ENCODE data around the gene NSD1.
A peak's percentile ranks its signal among the peaks of the same experiment; 100 is the strongest.

Gene NSD1

GRCh38 chr5:177306674-177307543 lies 173.3 kb downstream of the NSD1 start:
- DNase-seq = no peak

GRCh38 chr5:177307544-177308363 lies 174.2 kb downstream of the NSD1 start:
- DNase-seq = no peak

- no peak for DNase-seq
Observed at GRCh38 chr5:177308740-177309139, 175.2 kb downstream of the NSD1 start.

- peak in 18 of 58 donors; percentile 6 to 68 (median 42) for DNase-seq
Observed at GRCh38 chr5:177309351-177310191, 176.0 kb downstream of the NSD1 start.

GRCh38 chr5:177310332-177310731 lies 176.8 kb downstream of the NSD1 start:
- DNase-seq = no peak

DNA sequence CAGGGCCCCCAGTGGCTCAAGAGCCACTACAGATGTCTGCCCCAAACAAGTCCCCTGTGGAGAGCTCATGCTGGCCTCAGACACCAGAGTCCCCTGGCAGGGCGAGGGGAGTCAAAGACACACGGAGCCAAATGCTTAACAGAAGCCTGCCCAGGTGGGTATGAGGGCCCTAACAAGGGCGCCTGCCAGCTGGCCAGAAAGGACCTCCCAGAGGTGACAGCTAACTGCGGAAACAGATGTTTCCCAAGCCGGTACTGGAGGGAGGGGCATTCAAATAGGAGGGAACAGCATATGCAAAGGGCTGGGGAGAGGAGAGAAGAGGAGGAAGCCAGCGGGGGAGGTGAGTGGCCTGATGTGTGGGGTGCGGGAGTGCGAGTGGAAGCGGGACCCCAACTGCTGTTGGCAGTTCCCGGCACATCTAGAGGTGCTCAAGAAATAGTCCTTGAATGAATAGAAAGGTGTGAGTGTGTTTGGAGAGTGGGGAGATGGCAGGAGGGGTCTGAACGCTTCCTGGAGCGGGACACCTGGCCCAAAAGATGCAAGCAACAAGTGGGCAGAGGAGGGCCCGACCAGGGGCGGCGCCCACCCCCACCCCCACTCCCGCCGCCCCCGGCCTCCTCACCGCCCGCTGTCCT lies 177.3 kb downstream of the NSD1 start:
- DNase-seq = no peak

- no peak for DNase-seq
Observed at GRCh38 chr5:177311392-177311722, 177.8 kb downstream of the NSD1 start.

GRCh38 chr5:177311723-177312648 lies 178.4 kb downstream of the NSD1 start, which contains the start of gene MXD3:
Gene MXD3 (minus strand): TSS chr5:177311898. CDS start chr5:177311830, 68 bp downstream.
- peak in 57 of 58 donors; percentile 6 to 94 (median 85) for DNase-seq

- DNase-seq = no peak
Observed at GRCh38 chr5:177312649-177313181, 179.1 kb downstream of the NSD1 start.

DNA sequence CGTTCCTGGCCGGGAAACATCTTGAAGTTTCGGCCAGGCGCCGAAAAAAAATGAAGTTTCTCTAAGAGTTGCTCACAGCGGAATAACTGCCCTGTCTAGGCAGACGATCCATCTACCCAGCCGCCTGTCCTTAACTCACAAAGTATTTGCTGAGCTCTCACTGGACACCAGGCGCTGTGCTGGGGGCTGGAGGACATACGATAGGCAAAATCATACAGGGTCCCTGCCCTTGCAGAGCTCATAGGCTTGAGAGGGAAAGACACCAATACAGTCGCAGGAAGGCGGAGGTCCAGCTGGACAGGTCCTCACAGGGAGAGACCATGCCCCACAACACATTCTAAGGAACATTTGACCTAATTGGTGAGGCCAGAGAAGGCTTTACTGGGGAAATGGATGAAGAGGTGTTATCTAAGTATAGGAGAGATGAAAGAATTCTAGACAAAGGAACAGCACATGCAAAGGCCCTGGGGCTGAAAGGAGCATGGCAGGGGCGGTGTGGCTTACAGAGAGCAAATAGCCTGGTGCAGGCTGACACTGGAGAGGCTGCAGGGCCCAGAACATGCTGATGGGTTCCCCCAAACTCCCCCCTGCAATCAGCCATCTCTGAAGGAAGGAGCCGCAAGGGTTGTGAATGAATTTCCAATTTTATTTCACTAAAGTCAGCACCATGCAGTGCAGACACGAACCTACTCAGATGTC lies 180.1 kb downstream of the NSD1 start:
- no peak for DNase-seq

DNA sequence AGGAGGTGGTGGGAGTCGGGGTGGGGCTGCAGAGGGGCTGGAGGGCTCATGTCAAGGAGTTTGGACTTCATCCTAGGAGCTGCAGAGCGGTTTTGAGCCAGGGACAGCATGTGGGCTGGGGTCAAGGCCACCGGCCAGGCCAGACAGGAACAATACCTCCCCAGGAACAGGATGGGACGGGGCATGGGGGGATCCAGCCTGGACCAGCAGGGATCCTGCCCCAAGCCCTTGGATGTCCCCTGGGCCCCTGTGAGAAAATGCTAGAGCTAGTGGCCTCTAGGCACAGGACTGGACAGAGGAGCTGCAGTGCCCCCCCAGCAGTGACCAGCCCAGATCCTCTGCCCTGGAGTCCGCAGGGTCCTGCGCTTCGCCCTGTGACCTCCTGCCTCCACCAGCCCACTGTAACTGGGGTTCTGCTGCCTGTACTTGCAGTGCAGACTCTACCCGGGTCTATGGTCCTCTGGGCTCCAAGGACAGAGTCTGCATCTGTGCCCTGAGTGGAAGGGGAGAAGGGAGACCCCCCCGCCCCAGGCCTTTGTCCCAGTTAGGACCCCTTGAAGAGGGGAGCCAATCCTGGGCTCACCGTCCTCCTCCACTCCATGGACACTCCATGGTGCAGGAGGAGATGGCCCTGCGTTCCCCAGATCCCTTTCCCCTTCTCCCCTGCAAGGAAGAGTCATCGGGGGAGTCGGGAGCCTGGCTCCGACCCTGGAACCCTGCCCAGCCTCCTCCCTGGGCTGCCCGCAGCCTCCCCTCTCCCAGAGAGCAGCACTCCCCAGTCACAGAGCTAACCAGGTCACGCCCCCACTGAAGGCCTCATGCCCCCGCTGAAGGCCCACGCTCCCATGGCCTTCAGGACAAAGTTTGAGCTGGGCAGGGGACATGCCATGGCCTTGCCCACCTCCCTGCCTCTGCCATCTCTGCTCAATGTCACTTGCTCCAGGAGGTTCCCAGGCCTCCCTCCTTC lies 181.1 kb downstream of the NSD1 start:
- DNase-seq = no peak

GRCh38 chr5:177315411-177315810 lies 181.8 kb downstream of the NSD1 start:
- DNase-seq = no peak

- no peak for DNase-seq
Observed at GRCh38 chr5:177316005-177316404, 182.4 kb downstream of the NSD1 start.

GRCh38 chr5:177317959-177318377 lies 184.4 kb downstream of the NSD1 start:
- DNase-seq = peak in 44 of 58 donors; percentile 11 to 86 (median 37)

- no peak for DNase-seq
Observed at GRCh38 chr5:177319913-177320588, 186.5 kb downstream of the NSD1 start.

DNA sequence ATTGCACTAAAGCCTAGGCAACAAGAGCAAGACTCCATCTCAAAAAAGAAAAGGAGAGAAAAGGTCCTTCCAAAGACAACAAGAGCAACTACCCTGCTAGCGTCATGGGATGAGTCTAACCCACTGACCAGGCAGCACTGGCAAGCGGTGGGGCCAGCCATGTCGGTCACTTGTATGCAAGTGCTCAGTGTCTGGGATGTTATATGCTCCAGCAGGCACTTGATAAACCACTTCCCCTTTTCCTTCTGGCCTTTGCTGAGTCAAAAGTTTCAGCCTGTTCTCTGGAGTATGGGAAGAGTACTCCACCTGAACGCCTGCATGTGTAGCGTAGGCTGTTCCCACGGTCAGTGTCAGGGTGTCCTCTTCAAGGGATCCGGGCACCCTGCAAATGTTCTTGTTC lies 187.3 kb downstream of the NSD1 start:
- peak in 3 of 58 donors; percentile 5 to 29 (median 23) for DNase-seq

DNA sequence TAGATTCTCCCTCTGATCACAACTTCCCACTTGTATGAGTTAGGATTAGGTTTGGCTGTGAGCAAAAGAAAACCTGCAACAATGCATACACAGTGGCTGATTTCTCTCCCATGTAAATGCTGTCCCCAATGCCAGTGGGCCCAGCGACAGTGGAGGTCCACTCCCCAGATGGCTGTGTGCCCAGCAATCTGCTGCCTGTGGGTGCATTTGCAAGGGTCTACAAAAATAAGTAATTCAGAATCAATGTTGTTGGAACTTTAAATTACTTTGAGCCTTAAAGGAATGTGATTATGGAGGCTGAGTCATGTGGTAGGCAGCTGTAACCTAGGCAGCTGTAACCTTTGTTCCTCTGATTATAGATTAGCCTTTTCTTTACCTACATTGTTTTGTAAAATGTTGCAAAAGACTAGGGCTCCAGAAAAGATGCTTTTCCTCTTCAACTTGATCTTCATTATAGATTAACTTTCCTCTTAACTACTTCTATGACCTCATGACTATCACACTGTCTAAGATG lies 192.4 kb downstream of the NSD1 start:
- no peak for DNase-seq
